ENCODE results near the gene PDE4D. TPM values are rescaled to one million over a fixed set of nuclear protein-coding genes. Genes with fewer than 3 reads are reported as not detected.
A peak's percentile ranks its signal among the peaks of the same experiment; 100 is the strongest.

Gene PDE4D
- total RNA-seq, 1 donor from 2014 or later = 50.0 TPM

- TF ChIP-seq CTCF (conservative IDR thresholded peaks at IDR 0.05) = no peak
- Mint-ChIP-seq H3K4me3 (no peak overlapping the region), H3K4me1 (ENCODE audit: unreplicated experiment) (peaks cover 14% of the 10 kb centered on the region), H3K9me3 (peaks cover 10% of the 10 kb centered on the region), H3K36me3 (peaks cover 10% of the 10 kb centered on the region), H3K27me3 (peaks cover 10% of the 10 kb centered on the region), H3K27ac (no peak overlapping the region)
- DNase-seq (ENCODE audit: extremely low spot score, unreplicated experiment) = no peak
These were observed 827.0 kb downstream of the PDE4D start for GRCh38 chr5:59066367-59067163.

GRCh38 chr5:59065554-59065953 lies 828.0 kb downstream of the PDE4D start:
- TF ChIP-seq CTCF (conservative IDR thresholded peaks at IDR 0.05) = no peak
- peaks cover 8% of the 10 kb centered on the region for H3K36me3 Mint-ChIP-seq
- H3K9me3 Mint-ChIP-seq = peaks cover 10% of the 10 kb centered on the region
- peaks cover 18% of the 10 kb centered on the region for H3K4me1 Mint-ChIP-seq (ENCODE audit: unreplicated experiment)
- peaks cover 10% of the 10 kb centered on the region for H3K27me3 Mint-ChIP-seq
- H3K4me3 Mint-ChIP-seq = no peak overlapping the region
- no peak overlapping the region for H3K27ac Mint-ChIP-seq
- DNase-seq (ENCODE audit: extremely low spot score, unreplicated experiment) = no peak

GRCh38 chr5:59064293-59064692 lies 829.2 kb downstream of the PDE4D start:
- Mint-ChIP-seq H3K9me3 (peaks cover 10% of the 10 kb centered on the region), H3K4me1 (ENCODE audit: unreplicated experiment) (peaks cover 18% of the 10 kb centered on the region), H3K4me3 (no peak overlapping the region), H3K27ac (no peak overlapping the region), H3K27me3 (peaks cover 9% of the 10 kb centered on the region), H3K36me3 (peaks cover 8% of the 10 kb centered on the region)
- TF ChIP-seq CTCF (conservative IDR thresholded peaks at IDR 0.05) = no peak
- no peak for DNase-seq (ENCODE audit: extremely low spot score, unreplicated experiment)

- no peak for DNase-seq (ENCODE audit: extremely low spot score, unreplicated experiment)
- peaks cover 22% of the 10 kb centered on the region for H3K4me1 Mint-ChIP-seq (ENCODE audit: unreplicated experiment)
- TF ChIP-seq CTCF (conservative IDR thresholded peaks at IDR 0.05) = no peak
- H3K27ac Mint-ChIP-seq = peak overlapping the region; percentile 73
- peaks cover 10% of the 10 kb centered on the region for H3K9me3 Mint-ChIP-seq
- H3K27me3 Mint-ChIP-seq = peaks cover 8% of the 10 kb centered on the region
- H3K4me3 Mint-ChIP-seq = peak overlapping the region; percentile 33
- H3K36me3 Mint-ChIP-seq = peaks cover 8% of the 10 kb centered on the region
These were observed 830.4 kb downstream of the PDE4D start for GRCh38 chr5:59062986-59063683.

GRCh38 chr5:59061377-59061776 lies 832.1 kb downstream of the PDE4D start:
- Mint-ChIP-seq H3K4me3 (no peak overlapping the region), H3K27me3 (peaks cover 8% of the 10 kb centered on the region), H3K4me1 (ENCODE audit: unreplicated experiment) (peaks cover 25% of the 10 kb centered on the region), H3K36me3 (peaks cover 8% of the 10 kb centered on the region), H3K9me3 (peaks cover 10% of the 10 kb centered on the region), H3K27ac (peak overlapping the region; percentile 55)
- no peak for DNase-seq (ENCODE audit: extremely low spot score, unreplicated experiment)
- no peak for TF ChIP-seq CTCF (conservative IDR thresholded peaks at IDR 0.05)

Measured in type B pancreatic cell (in vitro differentiated cells).